Left renal cortex interstitium (tissue), 4 donors: ENCODE measurements around the gene PDZD2. TPM values are rescaled to one million over a fixed set of nuclear protein-coding genes. Genes with fewer than 3 reads are reported as not detected.

Source experiments
- DNase-seq, 4 donors: peaks; one replicate each; pipeline ENCODE4 v3.0.0-alpha.2; 2013; ENCODE audit warnings: low read depth in 4 of 4, low spot score in 2 of 4, missing footprints in 1 of 4
- polyA plus RNA-seq, 4 donors: library from polyadenylated mRNA; unstranded; fragments of 120-200 nt; gene quantifications; one replicate each; pipeline ENCODE4 v1.2.1, GENCODE V29; 2013; ENCODE audit not compliant: insufficient read length in 4 of 4

The PDZD2 gene
- polyA plus RNA-seq, 4 donors = 16.6 to 21.1 (median 18.4) TPM

- peak; percentile 39 to 68 (median 62) for DNase-seq
Observed at GRCh38 chr5:31854181-31855133, 215.5 kb downstream of the PDZD2 start.

GRCh38 chr5:31855134-31856040 lies 216.5 kb downstream of the PDZD2 start:
- peak in 3 of 4 donors; percentile 30 to 61 (median 39) for DNase-seq

DNA sequence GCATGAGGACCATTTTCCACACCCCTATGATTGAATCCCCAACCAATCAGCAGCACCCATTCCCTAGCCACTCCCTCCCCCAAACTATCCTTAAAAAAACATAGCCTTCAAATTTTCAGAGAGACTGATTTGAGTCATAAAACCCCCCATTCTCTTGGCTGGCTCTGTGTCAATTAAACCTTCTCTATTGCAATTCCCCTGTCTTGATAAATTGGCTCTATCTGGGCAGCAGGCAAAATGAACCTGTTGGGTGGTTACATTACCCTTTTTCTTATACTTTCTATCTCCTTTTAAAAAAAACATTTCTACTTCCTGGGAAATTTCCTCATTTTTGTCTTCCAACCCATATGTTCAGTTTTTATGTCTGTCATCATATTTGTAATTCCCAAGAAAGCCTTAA lies 220.2 kb downstream of the PDZD2 start:
- DNase-seq = no peak

DNA sequence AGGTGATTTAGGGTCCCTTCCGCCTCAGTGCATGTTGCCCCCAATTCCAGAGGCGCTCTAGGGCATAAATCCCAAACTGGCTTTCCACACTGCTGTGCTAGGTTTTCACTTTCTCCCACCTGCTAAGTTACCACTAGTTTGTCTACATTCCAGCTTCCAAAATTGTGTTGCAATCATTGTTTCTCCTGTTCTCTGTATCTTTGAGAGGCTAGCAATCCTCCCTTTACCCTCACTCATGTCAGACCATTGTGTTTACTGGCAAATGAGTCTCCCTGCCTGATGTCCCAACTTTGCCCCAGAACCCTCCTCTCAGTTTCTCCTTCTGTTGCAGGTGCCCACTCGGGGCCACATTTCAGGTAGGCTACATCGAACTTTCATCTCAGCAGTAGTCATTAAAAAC lies 221.3 kb downstream of the PDZD2 start:
- no peak for DNase-seq

DNA sequence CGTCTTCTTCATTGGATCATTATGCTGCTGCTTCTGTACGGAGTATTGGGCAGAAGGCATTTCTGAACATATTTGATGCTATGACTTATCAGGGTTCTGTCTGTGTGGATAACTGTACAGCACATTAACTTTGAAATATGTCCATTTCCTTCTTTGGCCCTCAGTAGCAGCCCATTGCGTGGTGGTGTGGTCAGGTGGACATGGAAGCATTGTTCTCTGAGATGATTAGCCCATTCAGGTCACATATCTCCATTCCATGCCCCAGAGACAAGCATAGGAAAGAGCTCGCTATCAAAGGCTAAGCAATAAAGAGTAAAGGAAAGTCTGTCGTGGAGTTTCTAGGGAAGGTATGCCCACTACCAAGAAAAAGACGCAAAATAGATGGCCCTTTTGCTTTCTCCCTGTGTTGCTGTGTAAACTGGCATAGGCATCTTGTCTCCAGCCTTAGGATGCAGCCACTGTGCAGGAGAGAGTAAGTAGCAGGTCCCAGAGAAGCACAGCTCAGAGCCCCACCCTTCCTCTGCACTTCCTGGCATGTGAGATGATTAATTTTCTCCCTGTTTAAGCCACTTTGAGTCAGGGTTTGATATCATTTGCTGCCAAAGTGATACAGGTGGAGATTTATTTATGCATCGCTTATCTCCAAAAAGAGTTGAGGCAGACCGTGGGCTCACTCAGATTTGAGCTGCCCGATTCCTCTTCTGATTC lies 221.9 kb downstream of the PDZD2 start:
- DNase-seq = no peak

- no peak for DNase-seq
Observed at GRCh38 chr5:31861601-31862000, 222.7 kb downstream of the PDZD2 start.

- no peak for DNase-seq
Observed at GRCh38 chr5:31863991-31864411, 225.1 kb downstream of the PDZD2 start.

- no peak for DNase-seq
Observed at GRCh38 chr5:31866166-31866565, 227.2 kb downstream of the PDZD2 start.

DNA sequence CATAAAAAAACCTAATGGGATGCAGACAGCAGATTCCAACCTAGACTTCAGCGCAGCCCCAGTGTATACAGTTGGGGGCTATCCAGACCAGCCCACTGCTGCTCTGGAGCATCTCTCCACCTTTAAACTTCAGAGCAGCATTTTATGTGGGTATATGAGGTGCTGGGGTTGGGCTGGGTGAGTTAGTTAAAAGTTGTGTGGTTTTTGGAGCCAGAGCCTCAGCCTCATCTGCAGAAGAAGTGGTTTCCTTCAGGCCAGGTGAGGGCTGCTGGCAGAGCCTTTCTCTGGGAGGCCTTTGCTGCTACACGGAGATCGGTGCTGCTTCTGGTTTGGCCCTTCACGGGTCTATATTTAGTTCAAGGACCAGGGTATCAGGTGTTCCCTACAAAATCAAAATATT lies 228.3 kb downstream of the PDZD2 start:
- DNase-seq = no peak

DNA sequence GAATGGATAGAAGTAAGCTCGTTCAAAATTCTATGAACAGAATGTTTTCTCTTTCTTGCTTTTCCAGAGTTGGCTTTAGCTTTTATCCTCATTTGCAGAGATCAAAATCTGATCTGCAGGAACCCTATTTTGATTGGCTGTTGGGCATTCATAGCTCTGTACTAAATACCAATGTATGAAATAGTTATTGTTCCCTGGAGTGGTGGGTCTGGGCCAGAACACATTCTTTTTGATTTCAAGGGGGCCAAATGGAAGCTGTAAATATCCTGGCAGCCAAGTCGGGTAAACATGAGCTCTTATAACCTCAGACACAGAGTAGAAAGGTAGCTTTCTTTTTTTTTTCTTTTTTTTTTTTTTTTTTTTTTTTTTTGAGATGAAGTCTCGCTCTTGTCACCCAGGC lies 241.5 kb downstream of the PDZD2 start:
- no peak for DNase-seq

GRCh38 chr5:31884896-31885295 lies 246.0 kb downstream of the PDZD2 start:
- DNase-seq = no peak

DNA sequence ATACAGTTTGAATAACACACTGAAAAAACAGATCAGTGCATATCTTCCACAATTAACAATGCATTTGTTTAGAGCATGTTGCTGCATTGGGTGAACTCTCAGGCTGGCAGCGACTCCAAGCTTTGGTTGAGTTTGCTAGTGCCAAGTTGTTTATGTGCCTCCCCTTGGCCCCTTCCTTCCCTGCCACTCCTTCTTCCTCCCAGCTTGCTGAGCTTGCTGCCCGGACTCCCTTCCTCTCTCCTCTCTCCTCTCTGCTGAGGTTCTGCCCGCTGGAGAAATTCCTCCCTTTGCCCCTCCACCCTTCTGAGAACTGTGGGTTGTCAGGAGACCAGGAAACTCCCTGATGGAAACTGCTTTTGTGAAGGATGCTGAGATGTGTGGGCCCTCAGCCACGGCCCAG lies 247.3 kb downstream of the PDZD2 start:
- DNase-seq = no peak

DNA sequence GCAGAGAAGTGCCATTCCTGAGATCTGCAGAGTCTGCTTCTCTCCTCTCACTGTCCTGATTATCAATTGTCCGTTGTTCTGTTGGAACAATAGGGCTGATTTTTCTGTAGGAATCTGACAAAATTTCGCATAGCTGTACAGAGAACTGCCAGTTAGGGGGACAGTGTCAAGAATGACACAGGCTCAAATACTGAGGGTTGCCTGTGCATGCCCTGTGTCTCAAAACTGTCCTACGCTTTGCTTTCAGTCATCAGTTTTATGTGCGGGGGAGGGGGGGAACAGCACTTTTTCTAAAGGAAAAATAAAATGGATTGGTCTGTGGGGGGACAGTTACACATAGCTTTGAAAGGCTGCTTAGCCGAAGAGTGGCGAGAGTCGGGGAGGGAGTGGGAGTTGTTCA lies 248.6 kb downstream of the PDZD2 start:
- DNase-seq = peak in 1 of 4 donors; percentile 24

DNA sequence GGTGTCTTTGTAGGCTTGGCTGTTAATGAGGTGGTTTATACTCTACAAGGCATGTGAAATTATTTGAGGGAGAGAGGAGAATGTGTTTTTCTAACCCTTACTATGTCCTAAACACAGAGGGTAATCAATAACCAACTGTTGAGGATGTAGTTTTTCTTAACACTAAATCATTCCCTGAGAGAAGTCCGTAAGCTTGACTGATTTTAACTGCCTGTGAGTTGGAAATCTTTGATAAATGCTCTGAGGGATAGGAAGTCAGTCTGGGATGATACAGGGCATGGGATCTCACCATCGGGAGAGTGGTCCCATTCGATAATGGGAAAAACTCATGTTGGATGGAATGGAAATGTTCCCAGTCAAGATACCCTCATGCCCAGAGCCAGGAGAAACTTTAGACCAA lies 249.6 kb downstream of the PDZD2 start:
- DNase-seq = peak in 2 of 4 donors; percentile 45 to 87

DNA sequence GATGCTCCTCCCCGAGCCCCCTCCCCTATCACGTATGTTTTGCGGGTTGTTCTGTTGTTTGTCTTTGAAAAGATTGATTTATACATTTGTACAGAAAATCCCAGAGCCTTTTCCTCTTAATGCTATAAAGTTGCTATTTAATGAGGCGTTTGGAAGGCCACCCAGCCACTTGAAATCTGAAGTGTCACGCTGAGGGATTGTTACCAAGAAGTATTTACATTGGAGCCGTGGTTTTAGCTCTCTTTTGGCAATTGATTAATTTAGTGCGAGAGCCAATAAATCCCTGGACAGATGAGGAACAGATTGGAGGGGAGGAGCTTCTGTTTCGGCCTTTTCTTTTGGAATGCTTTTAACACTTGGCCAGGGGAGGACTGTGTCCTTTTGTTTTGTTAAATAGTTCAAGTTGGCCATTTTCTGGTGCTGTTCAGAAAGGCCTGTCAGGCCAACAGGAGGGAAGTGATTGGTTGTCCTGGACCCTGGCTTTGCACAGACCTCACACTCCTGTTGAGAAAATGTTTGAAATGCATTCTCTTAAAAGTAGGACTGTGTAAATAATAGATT lies 250.2 kb downstream of the PDZD2 start:
- peak; percentile 70 to 93 (median 86) for DNase-seq

DNA sequence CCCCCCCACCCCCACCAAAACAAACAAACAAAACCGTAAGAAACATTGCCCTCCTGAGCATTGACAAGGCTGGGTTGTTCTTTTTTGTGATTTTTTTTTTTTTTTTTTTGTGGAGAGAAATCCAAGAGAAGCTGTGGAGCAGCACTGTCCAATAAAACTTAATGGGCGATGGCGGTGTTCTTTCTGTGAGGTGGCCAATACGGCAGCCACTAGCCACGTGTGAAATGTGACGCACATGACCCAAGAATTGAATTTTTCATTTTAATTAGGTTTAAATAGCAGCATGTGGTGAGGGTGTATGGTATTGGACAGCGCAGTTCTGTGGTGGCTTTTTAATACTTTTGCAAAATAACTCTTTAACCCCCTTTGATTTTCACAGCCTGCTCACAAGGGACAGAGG lies 251.1 kb downstream of the PDZD2 start:
- DNase-seq = peak in 1 of 4 donors; percentile 35

GRCh38 chr5:31894141-31894540 lies 255.2 kb downstream of the PDZD2 start:
- DNase-seq = no peak

DNA sequence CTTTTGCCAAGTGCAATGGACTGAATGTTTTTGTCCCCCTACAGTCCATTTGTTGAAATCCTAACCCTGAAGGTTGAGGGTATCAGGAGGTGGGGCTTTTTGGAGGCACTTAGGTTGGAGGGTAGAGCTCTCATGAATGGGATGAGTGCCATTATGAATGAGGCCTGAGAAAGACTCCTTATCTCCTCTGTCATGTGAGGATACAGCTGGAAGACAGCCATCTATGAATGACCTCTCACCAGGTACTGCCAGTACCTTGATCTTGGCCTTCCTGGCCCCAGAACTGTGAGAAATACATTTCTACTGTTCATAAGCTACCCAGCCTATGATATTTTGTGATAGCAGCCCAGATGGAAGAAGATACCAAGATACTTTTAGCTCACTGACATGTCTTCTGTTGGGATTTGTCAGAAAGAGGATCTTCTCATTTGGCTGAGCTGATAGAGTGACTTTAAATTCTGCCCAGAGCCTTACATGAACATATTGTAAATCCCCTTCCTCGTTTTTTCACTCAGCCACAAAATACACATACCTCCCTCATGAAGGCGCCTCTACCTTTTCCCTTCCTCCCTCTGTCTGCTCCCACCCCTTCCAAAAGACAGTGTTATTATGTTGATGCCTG lies 256.4 kb downstream of the PDZD2 start:
- DNase-seq = no peak

- DNase-seq = no peak
Observed at GRCh38 chr5:31898036-31898632, 259.2 kb downstream of the PDZD2 start.
